Measurements from ENCODE around the gene SETD1A.
A peak's percentile ranks its signal among the peaks of the same experiment; 100 is the strongest.

Gene SETD1A

GRCh38 chr16:30957456-30958174 is at the start of gene SETD1A:
TSS of gene SETD1A (plus strand) at chr16:30957754. CDS start at chr16:30958732, 978 bp downstream.
- TF ChIP-seq CTCF (conservative IDR thresholded peaks at IDR 0.05) (no peak), ZFX (IDR thresholded peaks at IDR 0.05) (peak; percentile 39; the same call in 1 of the 2 replicates)
- peak within 1 kb of the TSS; percentile 97 for H3K27ac ChIP-seq

GRCh38 chr16:30910427-30911029 is 47.0 kb upstream of the SETD1A start:
- no peak overlapping the region for H3K27ac ChIP-seq
- TF ChIP-seq ZFX (IDR thresholded peaks at IDR 0.05) (no peak), CTCF (conservative IDR thresholded peaks at IDR 0.05) (no peak)

- TF ChIP-seq CTCF (conservative IDR thresholded peaks at IDR 0.05) (no peak), ZFX (IDR thresholded peaks at IDR 0.05) (no peak)
- H3K27ac ChIP-seq = no peak overlapping the region
Measured at GRCh38 chr16:30912794-30913412, 44.7 kb upstream of the SETD1A start.

- no peak for TF ChIP-seq ZFX (IDR thresholded peaks at IDR 0.05)
- no peak overlapping the region for H3K27ac ChIP-seq
Measured at GRCh38 chr16:30914830-30915229, 42.7 kb upstream of the SETD1A start.

GRCh38 chr16:30918614-30919013 is 38.9 kb upstream of the SETD1A start:
- H3K27ac ChIP-seq = no peak overlapping the region
- TF ChIP-seq ZFX (IDR thresholded peaks at IDR 0.05) (no peak), CTCF (conservative IDR thresholded peaks at IDR 0.05) (no peak)

- TF ChIP-seq CTCF (conservative IDR thresholded peaks at IDR 0.05) (no peak), ZFX (IDR thresholded peaks at IDR 0.05) (no peak)
- H3K27ac ChIP-seq = peak overlapping the region; percentile 87
Measured at GRCh38 chr16:30920891-30921290, 36.7 kb upstream of the SETD1A start.

- peak overlapping the region; percentile 87 for H3K27ac ChIP-seq
- TF ChIP-seq ZFX (IDR thresholded peaks at IDR 0.05) (no peak), CTCF (conservative IDR thresholded peaks at IDR 0.05) (no peak)
Measured at GRCh38 chr16:30921459-30921747, 36.2 kb upstream of the SETD1A start.
